Body of pancreas (tissue), 4 donors: Measurements from ENCODE around the gene AGPS. TPM values are rescaled to one million over a fixed set of nuclear protein-coding genes. Genes with fewer than 3 reads are reported as not detected.

Experiments
- ATAC-seq: fragments of 150-250 bp; one replicate; pipeline ENCODE4 v1.9.1; 2016
- DNase-seq, 4 donors: peaks; one replicate each; pipeline ENCODE4 v3.0.0-alpha.2; 2019
- H3K27ac ChIP-seq, 4 donors: fragments of 200-600 bp; sonication (generic); 1 replicate in 3 of 4; 2 replicates in 1 of 4; pipeline versions ENCODE4 v1.5.1 to v1.6.1; 2016 to 2019; ENCODE audit warnings: mild to moderate bottlenecking in 1 of 4, mixed read lengths in 1 of 4, moderate library complexity in 1 of 4
- H3K27me3 ChIP-seq, 2 donors: fragments of 200-600 bp; sonication (generic); one replicate each; pipeline ENCODE4 v1.6.0; 2016; ENCODE audit warnings: mild to moderate bottlenecking in 1 of 2
- H3K36me3 ChIP-seq, 2 donors: fragments of 200-600 bp; sonication (generic); replicated peaks in 1 of 2; 2 replicates each; pipeline ENCODE4 v1.5.1; 2016; ENCODE audit warnings: low read depth in 2 of 2; ENCODE audit not compliant: insufficient read depth in 1 of 2
- H3K4me1 ChIP-seq: fragments of 200-600 bp; sonication (generic); one replicate; pipeline ENCODE4 v1.6.0; 2016
- H3K4me3 ChIP-seq, 2 donors: fragments of 200-600 bp; sonication (generic); 1 replicate in 1 of 2; 2 replicates in 1 of 2; pipeline ENCODE4 v1.5.1; 2016 to 2019
- H3K9me3 ChIP-seq, 3 donors: fragments of 200-600 bp; sonication (generic); 1 replicate in 2 of 3; 2 replicates in 1 of 3; pipeline ENCODE4 v1.5.1; 2016
- CTCF ChIP-seq, 7 experiments: fragments of 450-650 bp in 4 of 7; fragments of 200-600 bp in 3 of 7; sonication (generic) in 3 of 7; IDR thresholded peaks; one replicate each; pipeline ENCODE4 v1.5.1; 2016 to 2019; ENCODE audit warnings: antibody characterized with exemption in 7 of 7
- POLR2A ChIP-seq, 3 donors: fragments of 450-650 bp; IDR thresholded peaks; one replicate each; pipeline ENCODE4 v1.6.1; 2016; ENCODE audit warnings: antibody characterized with exemption in 3 of 3, mild to moderate bottlenecking in 2 of 3
- WGBS, 2 donors: methylation state at CpG; one replicate each; pipeline ENCODE4 v1.1.5; 2017; 5-methylcytosine and 5-hydroxymethylcytosine counted together
- intact Hi-C: fragments of 100-400 bp; cut with DNase I; formaldehyde crosslinking; loops from one replicate; pipeline ENCODE4 v1.15.1; 2023
- total RNA-seq, 2 donors: library from RNA; depleted of rRNA; stranded (reverse); fragments of >200 nt; gene quantifications; one replicate each; pipeline ENCODE4 v1.1.0, GENCODE V29; 2016

The AGPS gene
- total RNA-seq, 2 donors from 2014 or later, result 18.4 to 57.7 TPM

GRCh38 chr2:177573120-177573519 is 180.5 kb downstream of the AGPS start:
- intact Hi-C loops, result no loop called here
- H3K27ac ChIP-seq, result no peak overlapping the region
- H3K4me1 ChIP-seq, result no peaks in the 10 kb centered on the region
- no peaks in the 10 kb centered on the region for H3K36me3 ChIP-seq
- DNase-seq (no peak), ATAC-seq (no peak)
- no peaks in the 10 kb centered on the region for H3K9me3 ChIP-seq
- no peaks in the 10 kb centered on the region for H3K27me3 ChIP-seq
- no peak overlapping the region for H3K4me3 ChIP-seq
- TF ChIP-seq POLR2A (IDR thresholded peaks at IDR 0.05) (no peak), CTCF (IDR thresholded peaks at IDR 0.05) (no peak)
- WGBS, 2 donors, result 71 to 78% methylated on average over 3 of the region's 3 CpGs

- no peak overlapping the region for H3K4me3 ChIP-seq
- ATAC-seq (no peak), DNase-seq (no peak)
- no peaks in the 10 kb centered on the region for H3K36me3 ChIP-seq
- 80% methylated on average over 7 of the region's 7 CpGs for WGBS, 2 donors
- H3K27me3 ChIP-seq, result no peaks in the 10 kb centered on the region
- H3K9me3 ChIP-seq, result no peaks in the 10 kb centered on the region
- no peak for TF ChIP-seq CTCF (IDR thresholded peaks at IDR 0.05)
- TF ChIP-seq POLR2A (IDR thresholded peaks at IDR 0.05), result no peak
- intact Hi-C loops, result no loop called here
- no peak overlapping the region for H3K27ac ChIP-seq
- no peaks in the 10 kb centered on the region for H3K4me1 ChIP-seq
Observed at GRCh38 chr2:177574356-177574755, 181.8 kb downstream of the AGPS start.

GRCh38 chr2:177575358-177575757 is 182.8 kb downstream of the AGPS start:
- 79 to 91% methylated on average over 2 of the region's 2 CpGs for WGBS, 2 donors
- ATAC-seq (no peak), DNase-seq (no peak)
- H3K4me1 ChIP-seq, result no peaks in the 10 kb centered on the region
- H3K9me3 ChIP-seq, result no peaks in the 10 kb centered on the region
- H3K27me3 ChIP-seq, result no peaks in the 10 kb centered on the region
- H3K4me3 ChIP-seq, result no peak overlapping the region
- TF ChIP-seq CTCF (IDR thresholded peaks at IDR 0.05) (no peak), POLR2A (IDR thresholded peaks at IDR 0.05) (no peak)
- H3K27ac ChIP-seq, result no peak overlapping the region
- no peaks in the 10 kb centered on the region for H3K36me3 ChIP-seq
- intact Hi-C loops, result no loop called here

GRCh38 chr2:177577075-177577474 is 184.5 kb downstream of the AGPS start:
- Histone ChIP-seq H3K4me3 (no peak overlapping the region), H3K4me1 (no peaks in the 10 kb centered on the region), H3K27ac (no peak overlapping the region), H3K36me3 (no peaks in the 10 kb centered on the region), H3K9me3 (no peaks in the 10 kb centered on the region), H3K27me3 (no peaks in the 10 kb centered on the region)
- no peak for ATAC-seq
- DNase-seq, result no peak
- no peak for TF ChIP-seq POLR2A (IDR thresholded peaks at IDR 0.05)
- TF ChIP-seq CTCF (IDR thresholded peaks at IDR 0.05), result no peak
- intact Hi-C loops, result no loop called here
- 50 to 52% methylated on average over 1 of the region's 1 CpG for WGBS, 2 donors

GRCh38 chr2:177578454-177578853 is 185.9 kb downstream of the AGPS start:
- no peaks in the 10 kb centered on the region for H3K9me3 ChIP-seq
- no peak overlapping the region for H3K4me3 ChIP-seq
- no peak for DNase-seq
- 58 to 68% methylated on average over 3 of the region's 3 CpGs for WGBS, 2 donors
- no peaks in the 10 kb centered on the region for H3K27me3 ChIP-seq
- H3K4me1 ChIP-seq, result no peaks in the 10 kb centered on the region
- intact Hi-C loops, result no loop called here
- no peak for TF ChIP-seq POLR2A (IDR thresholded peaks at IDR 0.05)
- no peak for TF ChIP-seq CTCF (IDR thresholded peaks at IDR 0.05)
- no peaks in the 10 kb centered on the region for H3K36me3 ChIP-seq
- no peak for ATAC-seq
- no peak overlapping the region for H3K27ac ChIP-seq
